Lung (tissue), 12 donors: Measurements from ENCODE around the gene KLK13. TPM values are rescaled to one million over a fixed set of nuclear protein-coding genes. Genes with fewer than 3 reads are reported as not detected.

ENCODE experiments used
- ATAC-seq: fragments of 200-7000 bp; cut with Tn5 transposase; one replicate; pipeline ENCODE4 v1.9.1; 2020; ENCODE audit warnings: moderate number of reproducible peaks; ENCODE audit not compliant: insufficient read depth, low FRiP score
- DNase-seq, 3 donors: peaks; one replicate each; pipeline ENCODE4 v3.0.0-alpha.2; 2013 to 2017
- H3K27ac ChIP-seq, 2 donors: one replicate each; pipeline ENCODE4 v1.5.1; 2013; ENCODE audit warnings: mild to moderate bottlenecking in 2 of 2, moderate library complexity in 2 of 2, control low read depth in 1 of 2, inconsistent platforms in 1 of 2, low read depth in 1 of 2, low read length in 1 of 2
- H3K27me3 ChIP-seq, 3 donors: one replicate each; pipeline ENCODE4 v1.5.1; 2013; ENCODE audit warnings: low read length in 2 of 3; ENCODE audit not compliant: control insufficient read depth in 3 of 3, insufficient read depth in 3 of 3
- H3K36me3 ChIP-seq, 4 donors: one replicate each; pipeline ENCODE4 v1.5.1; 2013; ENCODE audit warnings: low read length in 4 of 4, mild to moderate bottlenecking in 1 of 4, moderate library complexity in 1 of 4; ENCODE audit not compliant: control insufficient read depth in 4 of 4, insufficient read depth in 4 of 4
- H3K4me1 ChIP-seq, 5 donors: one replicate each; pipeline ENCODE4 v1.5.1; 2013; ENCODE audit warnings: low read length in 5 of 5, mild to moderate bottlenecking in 2 of 5, moderate library complexity in 1 of 5; ENCODE audit not compliant: control insufficient read depth in 5 of 5, insufficient read depth in 5 of 5
- H3K4me3 ChIP-seq: one replicate; pipeline ENCODE4 v1.5.1; 2013; ENCODE audit warnings: mild to moderate bottlenecking, control low read depth, moderate library complexity
- H3K9ac ChIP-seq, 2 donors: one replicate each; pipeline ENCODE4 v1.5.1; 2013; ENCODE audit warnings: low read length in 2 of 2, control low read depth in 1 of 2; ENCODE audit not compliant: insufficient read depth in 1 of 2
- H3K9me3 ChIP-seq, 4 donors: one replicate each; pipeline ENCODE4 v1.5.1; 2013; ENCODE audit warnings: low read length in 3 of 4, mild to moderate bottlenecking in 1 of 4, moderate library complexity in 1 of 4; ENCODE audit not compliant: control insufficient read depth in 4 of 4, insufficient read depth in 3 of 4
- WGBS, 2 donors: extraction: QIAGEN DNeasy Blood & Tissue Kit; methylation state at CpG; one replicate each; pipeline ENCODE4 v1.1.7; 2013; 5-methylcytosine and 5-hydroxymethylcytosine counted together
- polyA plus RNA-seq, 2 donors: library from polyadenylated mRNA; stranded (reverse); fragments of 200-250 nt; gene quantifications; one replicate each; pipeline ENCODE4 v1.2.1, GENCODE V29; 2013
- total RNA-seq, 2 donors: library from RNA; depleted of rRNA in 1 of 2; stranded (reverse); fragments of >200 nt in 1 of 2; gene quantifications; one replicate each; pipeline ENCODE4 v1.2.1, GENCODE V29; 2014 to 2021
- TF ChIP-seq, protein P1 (sequence below): IDR thresholded peaks from 2 replicates; pipeline ENCODE4 v1.5.1; 2012; ENCODE audit warnings: mild to moderate bottlenecking; ENCODE audit errors: control extremely low read depth, extremely low read depth
- donor health status: control.
- donor health status: control.
- donor health status: Bipolar disorder and iron deficiency.
- donor health status: healthy.
- donor health status: DM: yes; HTN: yes; CAD: no.

KLK13 gene
- total and polyA plus RNA-seq, 4 donors, result 0.65 to 9.3 (median 3.1) TPM

DNA sequence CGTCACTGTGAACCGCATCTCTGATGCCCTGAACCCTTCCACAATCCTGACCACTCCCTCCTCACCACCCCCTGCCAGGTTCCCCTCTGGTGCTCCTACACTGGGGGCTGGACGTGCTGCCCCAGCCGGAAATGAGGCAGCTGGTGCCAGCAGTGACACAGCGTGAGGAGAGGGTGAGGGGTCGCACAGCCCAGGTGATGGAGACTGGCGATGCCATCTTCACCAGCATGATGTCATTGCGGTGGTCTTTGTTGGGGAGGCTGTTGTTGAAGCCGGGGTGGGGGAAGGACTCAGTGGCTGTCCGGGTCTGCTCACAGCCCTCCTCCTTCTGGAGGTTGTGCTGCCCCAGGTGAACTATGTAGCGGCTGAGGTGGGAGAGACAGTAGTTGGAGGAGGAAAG is 40.9 kb downstream of the KLK13 start:
- H3K4me1 ChIP-seq, result peaks cover 0 to 2% (median 0%) of the 10 kb centered on the region in 5 donors
- 71 to 77% methylated on average over 11 of the region's 11 CpGs for WGBS, 2 donors

DNA sequence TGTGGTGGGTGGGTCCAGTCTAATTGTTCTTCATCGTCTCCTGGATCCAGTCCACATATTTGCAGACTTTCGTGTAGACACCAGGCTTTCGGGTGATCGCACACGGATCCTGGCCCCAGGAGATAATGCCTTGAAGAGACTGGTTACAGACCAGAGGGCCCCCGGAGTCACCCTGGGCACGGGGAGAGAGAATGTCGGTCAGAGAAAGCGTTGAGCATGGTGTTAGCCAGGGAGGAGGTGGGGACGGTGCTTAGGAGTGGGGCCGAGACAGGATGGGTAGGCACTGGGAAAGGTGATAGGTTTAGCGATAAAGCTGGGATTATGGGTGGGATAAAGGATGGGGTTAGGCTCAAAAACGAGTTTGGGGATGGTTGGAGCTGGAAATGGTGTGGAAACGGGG is 42.4 kb downstream of the KLK13 start:
- Histone ChIP-seq H3K4me1 (peaks cover 0 to 2% (median 0%) of the 10 kb centered on the region in 5 donors), H3K27ac (no peak overlapping the region), H3K4me3 (no peak overlapping the region), H3K9ac (no peak overlapping the region), H3K36me3 (no peaks in the 10 kb centered on the region), H3K9me3 (peaks cover 0 to 3% (median 0%) of the 10 kb centered on the region in 4 donors), H3K27me3 (peaks cover 3 to 34% (median 17%) of the 10 kb centered on the region in 3 donors)
- WGBS, 2 donors, result 62 to 64% methylated on average over 14 of the region's 14 CpGs
- TF ChIP-seq, protein P1, sequence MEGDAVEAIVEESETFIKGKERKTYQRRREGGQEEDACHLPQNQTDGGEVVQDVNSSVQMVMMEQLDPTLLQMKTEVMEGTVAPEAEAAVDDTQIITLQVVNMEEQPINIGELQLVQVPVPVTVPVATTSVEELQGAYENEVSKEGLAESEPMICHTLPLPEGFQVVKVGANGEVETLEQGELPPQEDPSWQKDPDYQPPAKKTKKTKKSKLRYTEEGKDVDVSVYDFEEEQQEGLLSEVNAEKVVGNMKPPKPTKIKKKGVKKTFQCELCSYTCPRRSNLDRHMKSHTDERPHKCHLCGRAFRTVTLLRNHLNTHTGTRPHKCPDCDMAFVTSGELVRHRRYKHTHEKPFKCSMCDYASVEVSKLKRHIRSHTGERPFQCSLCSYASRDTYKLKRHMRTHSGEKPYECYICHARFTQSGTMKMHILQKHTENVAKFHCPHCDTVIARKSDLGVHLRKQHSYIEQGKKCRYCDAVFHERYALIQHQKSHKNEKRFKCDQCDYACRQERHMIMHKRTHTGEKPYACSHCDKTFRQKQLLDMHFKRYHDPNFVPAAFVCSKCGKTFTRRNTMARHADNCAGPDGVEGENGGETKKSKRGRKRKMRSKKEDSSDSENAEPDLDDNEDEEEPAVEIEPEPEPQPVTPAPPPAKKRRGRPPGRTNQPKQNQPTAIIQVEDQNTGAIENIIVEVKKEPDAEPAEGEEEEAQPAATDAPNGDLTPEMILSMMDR, result no peak
- ATAC-seq (no peak), DNase-seq (no peak)

More for the DNA sequence above, 40.9 kb downstream of the KLK13 start:
- H3K36me3 ChIP-seq, result no peaks in the 10 kb centered on the region
- no peak for DNase-seq
- H3K9ac ChIP-seq, result no peak overlapping the region
- no peak overlapping the region for H3K27ac ChIP-seq
- H3K9me3 ChIP-seq, result peaks cover 0 to 3% (median 0%) of the 10 kb centered on the region in 4 donors
- TF ChIP-seq, protein P1, result no peak
- no peak overlapping the region for H3K4me3 ChIP-seq
- no peak for ATAC-seq
- peaks cover 3 to 22% (median 9%) of the 10 kb centered on the region in 3 donors for H3K27me3 ChIP-seq

DNA sequence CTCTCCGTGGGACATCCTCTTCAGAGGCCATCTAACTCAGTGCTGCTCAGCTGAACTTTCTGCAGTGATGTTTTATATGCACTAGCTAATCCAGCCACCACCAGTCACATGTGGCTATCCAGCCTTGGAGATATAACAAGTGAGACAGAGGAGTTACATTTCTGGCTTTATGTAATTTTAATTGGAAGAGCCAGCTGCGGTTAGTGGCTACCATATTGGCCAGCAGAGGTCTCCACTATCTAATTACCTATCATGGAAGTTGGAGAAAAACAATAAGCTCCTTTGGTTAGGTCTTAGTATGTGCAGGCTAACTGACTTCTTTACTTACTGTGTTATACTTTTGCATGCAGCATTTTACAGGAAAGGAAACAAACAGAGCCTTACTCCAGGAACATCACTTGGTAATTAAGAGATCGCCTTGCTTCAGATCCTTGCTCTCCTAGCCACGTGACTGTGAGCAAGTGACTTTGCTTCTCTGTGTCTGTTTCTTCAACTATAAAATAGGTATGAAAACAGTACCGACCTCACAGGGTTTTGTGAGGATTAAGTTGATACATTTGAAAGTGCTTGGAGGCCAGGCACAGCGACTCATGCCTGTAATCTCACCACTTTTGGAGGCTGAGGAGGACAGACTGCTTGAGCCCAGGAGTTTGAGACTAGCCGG is 43.8 kb downstream of the KLK13 start:
- Histone ChIP-seq H3K36me3 (no peaks in the 10 kb centered on the region), H3K4me1 (peaks cover 0 to 10% (median 0%) of the 10 kb centered on the region in 5 donors), H3K9ac (no peak overlapping the region), H3K9me3 (peaks cover 0 to 6% (median 0%) of the 10 kb centered on the region in 4 donors), H3K4me3 (no peak overlapping the region), H3K27me3 (peaks cover 2 to 40% (median 25%) of the 10 kb centered on the region in 3 donors), H3K27ac (no peak overlapping the region)
- WGBS, 2 donors, result 34% methylated on average over 7 of the region's 7 CpGs
- TF ChIP-seq, protein P1, result peak; percentile 25
- DNase-seq, result peak; percentile 43 to 71 (median 68)
- no peak for ATAC-seq
